GM21423 (cell line): ENCODE measurements around the gene UBFD1.
"Not testable (repeated sequence)": the region's sequence is repeated elsewhere in the genome, so short reads cannot be mapped to it uniquely, and the experiment has no call there.

Experiments
- ATAC-seq: cut with Tn5 transposase; IDR thresholded peaks from one replicate; pipeline ENCODE4 v1.9.1; 2021; ENCODE audit warnings: mild to moderate bottlenecking, moderate library complexity; ENCODE audit not compliant: unreplicated experiment

The UBFD1 gene

DNA sequence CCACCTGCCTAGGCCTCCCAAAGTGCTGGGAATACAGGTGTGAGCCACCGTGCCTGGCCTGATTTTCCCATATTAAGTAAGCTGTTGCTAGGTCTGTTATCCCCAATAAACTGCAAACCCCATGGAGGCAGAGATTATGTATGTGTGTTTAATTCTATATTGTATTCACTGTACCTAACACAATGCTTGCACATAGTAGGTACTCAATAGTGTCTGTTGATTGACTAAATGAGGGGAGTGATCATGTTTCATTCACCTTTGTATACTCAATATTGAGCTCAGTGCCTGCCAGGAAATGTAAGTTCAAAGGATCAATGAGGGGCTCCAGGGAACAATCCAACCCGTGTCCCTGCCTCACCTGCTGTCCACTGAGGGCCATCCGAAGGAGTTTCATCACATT, 32.6 kb upstream of the UBFD1 start:
- no peak for ATAC-seq

DNA sequence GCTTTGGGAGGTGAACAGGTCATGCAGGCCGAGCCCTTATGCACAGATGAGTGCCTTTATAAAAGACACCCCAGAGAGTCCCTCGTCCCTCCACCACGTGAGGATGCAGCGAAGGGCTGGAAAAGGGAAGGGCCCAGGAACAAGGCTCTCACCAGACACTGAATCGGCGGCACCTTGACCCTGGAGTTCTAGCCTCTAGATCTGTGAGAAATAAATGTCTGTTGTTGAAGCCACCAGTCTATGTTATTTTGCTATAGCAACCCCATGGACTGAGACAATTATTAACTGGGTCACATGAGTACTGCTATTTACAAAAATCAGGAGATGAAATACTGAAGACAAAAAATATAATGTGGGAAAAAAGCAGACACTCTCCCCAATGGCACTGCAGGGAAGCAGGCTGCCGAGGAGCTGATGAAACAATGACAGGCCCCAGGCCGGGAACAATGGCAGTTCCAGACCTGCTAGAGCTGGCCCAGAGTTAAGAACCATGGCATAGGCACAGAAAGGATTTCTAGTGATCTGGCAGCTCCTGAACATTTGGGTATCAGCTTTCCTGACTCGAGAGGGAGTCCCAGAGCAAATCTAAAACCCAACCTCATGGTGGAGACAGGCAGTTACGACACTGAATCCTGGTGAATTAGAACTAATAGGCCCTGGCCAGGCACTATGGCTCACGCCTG, 29.4 kb upstream of the UBFD1 start:
- no peak for ATAC-seq

DNA sequence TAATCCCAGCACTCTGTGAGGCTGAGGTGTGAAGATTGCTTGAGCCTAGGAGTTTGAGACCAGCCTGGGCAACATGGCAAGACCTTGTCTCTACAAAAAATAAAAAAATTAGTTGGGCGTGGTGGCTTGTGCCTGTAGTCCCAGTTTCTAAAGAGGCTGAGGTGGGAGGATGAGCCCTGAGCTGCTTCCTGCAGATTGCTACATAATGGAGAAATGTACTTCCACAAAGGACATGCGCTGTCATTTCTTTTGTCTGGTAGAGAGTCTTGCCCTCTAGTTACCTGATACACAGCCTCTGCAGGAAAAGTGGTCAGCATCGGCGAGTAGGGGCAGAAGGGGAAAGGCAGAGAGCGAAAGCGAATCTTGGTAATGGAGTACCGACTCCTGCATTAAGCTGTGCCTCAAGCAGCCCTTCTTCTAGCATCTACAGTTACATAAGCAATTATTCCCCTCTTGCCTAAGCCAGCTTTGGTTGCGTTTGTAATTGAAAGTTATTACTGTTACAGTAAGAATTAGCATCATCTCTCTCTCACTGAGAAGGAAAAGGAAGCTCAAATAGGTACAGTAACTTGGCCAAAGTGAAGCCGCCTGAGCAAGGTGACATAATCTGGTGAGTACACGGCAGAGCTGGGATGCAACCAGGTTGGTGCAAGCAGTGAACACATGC, 28.8 kb upstream of the UBFD1 start:
- ATAC-seq = no peak

- ATAC-seq = no peak
Measured at GRCh38 chr16:23530062-23530461, 27.5 kb upstream of the UBFD1 start.

DNA sequence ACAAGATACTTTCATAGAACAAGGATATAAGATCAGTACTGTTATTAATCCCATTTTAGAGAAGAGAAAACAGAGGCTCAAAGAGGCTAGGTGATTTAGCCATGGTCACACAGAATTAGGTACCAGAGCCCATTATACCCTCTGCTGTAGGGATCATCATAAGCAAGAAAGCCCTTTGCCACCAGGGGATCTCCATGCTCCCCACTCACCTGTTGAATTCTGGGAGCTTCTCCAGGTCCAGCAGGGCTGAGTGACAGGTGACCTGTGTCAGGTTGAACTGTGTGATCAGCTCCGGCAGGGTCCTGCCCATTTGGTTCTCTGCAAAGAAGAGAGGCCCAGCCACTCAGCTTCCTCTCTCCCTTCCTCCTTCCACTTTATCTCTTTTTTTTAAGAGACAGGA, 25.1 kb upstream of the UBFD1 start:
- ATAC-seq = no peak

- no peak for ATAC-seq
Measured at GRCh38 chr16:23534868-23535860, 22.4 kb upstream of the UBFD1 start.

- no peak for ATAC-seq
Measured at GRCh38 chr16:23535901-23536300, 21.6 kb upstream of the UBFD1 start.

DNA sequence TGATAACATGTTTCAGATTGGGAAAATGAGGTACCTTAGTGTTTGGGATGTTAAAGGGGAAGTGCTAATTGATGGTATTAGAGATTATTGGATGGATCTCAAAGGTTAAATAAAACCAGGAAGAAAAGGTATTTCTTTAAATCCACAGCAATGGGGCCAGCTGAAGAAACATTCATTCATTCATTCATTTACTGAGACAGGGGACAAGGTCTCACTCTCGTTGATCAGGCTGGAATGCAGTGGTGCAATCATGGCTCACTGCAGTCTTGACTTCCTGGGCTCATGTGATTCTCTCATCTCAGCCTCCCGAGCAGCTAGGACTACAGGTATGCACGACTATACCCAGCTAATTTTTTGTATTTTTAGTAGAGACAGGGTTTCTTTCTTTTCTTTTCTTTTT, 20.1 kb upstream of the UBFD1 start:
- no peak for ATAC-seq

- ATAC-seq = no peak
Measured at GRCh38 chr16:23538919-23539278, 18.6 kb upstream of the UBFD1 start.

DNA sequence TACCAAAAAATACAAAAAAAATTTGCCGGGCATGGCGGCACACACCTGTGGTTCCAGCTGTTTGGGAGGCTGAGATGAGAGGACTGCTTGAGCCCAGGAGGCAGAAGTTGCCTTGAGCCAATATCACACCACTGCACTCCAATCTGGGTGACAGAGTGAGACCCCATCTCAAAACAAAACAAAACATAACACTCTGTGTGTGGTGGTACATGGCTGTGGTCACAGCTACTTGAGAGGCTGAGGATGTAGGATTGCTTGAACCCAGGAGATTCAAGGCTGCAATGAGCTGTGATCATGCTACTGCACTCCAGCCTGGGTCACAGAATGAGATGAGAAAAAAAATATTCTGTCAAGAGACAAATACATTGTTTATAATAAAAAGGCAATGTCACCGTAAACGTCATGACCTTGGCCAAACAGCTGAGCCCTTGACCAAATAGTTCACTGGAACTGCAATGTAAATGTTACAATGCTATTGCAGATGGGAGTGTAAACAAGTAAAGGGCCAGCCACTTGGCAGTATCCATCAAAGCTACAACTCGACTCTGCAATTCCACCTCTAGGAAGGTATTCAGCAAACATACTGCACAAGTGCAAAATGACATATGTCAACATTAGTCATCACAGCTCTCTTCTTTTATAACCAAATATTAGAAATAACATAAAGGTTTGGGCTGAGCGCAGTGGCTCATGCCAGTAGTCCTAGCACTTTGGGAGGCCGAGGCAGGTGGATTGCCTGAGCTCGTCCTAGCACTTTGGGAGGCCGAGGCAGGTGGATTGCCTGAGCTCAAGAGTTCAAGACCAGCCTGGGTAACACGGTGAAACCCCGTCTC, 17.3 kb upstream of the UBFD1 start:
- ATAC-seq = no peak

DNA sequence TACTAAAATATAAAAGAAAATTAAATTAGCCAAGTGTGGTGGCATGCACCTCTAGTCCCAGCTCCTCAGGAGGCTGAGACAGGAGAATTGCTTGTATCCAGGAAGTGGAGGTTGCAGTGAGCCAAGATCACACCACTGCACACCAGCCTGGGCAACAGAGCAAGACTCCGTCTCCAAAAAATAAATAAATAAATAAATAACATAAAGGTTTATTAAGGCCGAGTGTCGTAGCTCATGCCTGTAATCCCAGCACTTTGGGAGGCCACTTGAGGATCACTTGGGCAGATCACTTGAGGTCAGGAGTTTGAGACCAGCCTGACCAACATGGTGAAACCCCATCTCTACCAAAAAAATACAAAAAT, 16.7 kb upstream of the UBFD1 start:
- not testable (repeated sequence) for ATAC-seq

GRCh38 chr16:23544436-23544835, 13.1 kb upstream of the UBFD1 start:
- no peak for ATAC-seq

DNA sequence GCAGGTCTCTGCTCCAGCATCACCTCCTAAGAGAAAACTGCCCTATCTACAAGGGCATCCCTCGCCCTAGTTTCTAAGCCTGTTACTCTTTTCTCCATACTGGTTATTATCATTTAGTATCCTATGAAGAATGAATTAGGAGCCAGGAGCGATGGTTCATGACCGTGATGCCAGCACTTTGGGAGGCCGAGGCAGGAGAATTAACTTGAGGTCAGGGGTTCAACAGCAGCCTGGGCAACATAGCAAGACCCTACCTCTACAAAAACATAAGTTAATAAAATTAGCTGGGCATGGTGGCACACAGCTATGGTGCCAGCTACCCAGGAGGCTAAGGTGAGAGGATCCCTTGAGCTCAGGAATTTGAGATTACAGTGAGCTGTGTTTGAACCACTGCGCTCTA, 7.6 kb upstream of the UBFD1 start:
- ATAC-seq = no peak

- no peak for ATAC-seq
Measured at GRCh38 chr16:23552161-23552560, 5.4 kb upstream of the UBFD1 start.

DNA sequence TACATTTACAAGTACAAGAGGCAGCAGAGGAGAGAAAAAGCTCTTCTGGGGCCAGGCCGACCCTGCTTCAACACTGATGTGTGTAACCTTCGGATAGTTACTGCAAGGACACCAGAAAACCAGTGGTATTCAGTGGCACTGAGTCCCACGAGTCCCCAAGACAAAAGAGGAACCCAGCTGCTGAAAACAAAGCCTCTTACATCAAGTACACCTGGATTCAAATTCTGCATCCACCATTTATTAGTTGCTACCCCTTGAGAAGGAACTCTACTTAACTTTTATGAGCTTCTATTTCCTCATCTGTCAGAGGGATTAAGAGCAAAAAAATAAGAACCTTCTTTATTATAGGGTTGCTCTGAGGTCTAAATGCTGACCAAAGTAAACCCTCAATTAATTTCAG, 3.0 kb upstream of the UBFD1 start:
- ATAC-seq = no peak

- ATAC-seq = peak; percentile 2
Measured at GRCh38 chr16:23557779-23558702, 514 bp downstream of the UBFD1 start.

- ATAC-seq = no peak
Measured at GRCh38 chr16:23561586-23561985, 4.1 kb downstream of the UBFD1 start.

- ATAC-seq = no peak
Measured at GRCh38 chr16:23562505-23562904, 5.0 kb downstream of the UBFD1 start.

GRCh38 chr16:23563186-23563585, 5.7 kb downstream of the UBFD1 start:
- ATAC-seq = no peak
